ENCODE data around the gene ANKRD13D. TPM values are rescaled to one million over a fixed set of nuclear protein-coding genes. Genes with fewer than 3 reads are reported as not detected.

The ANKRD13D gene
- total and polyA plus RNA-seq, 2 experiments from 2014 or later, result 20.3 to 30.8 TPM

GRCh38 chr11:67347964-67348749 lies 59.1 kb downstream of the ANKRD13D start:
- no peaks in the 10 kb centered on the region for H3K9me3 Mint-ChIP-seq
- peaks cover 6% of the 10 kb centered on the region for H3K27me3 Mint-ChIP-seq (ENCODE audit: insufficient read depth, low read depth, poor library complexity)
- H3K4me1 Mint-ChIP-seq, result peaks cover 15% of the 10 kb centered on the region; the same call in 2 of the 3 replicates
- Histone ChIP-seq H3F3A (replicated peaks; ENCODE audit: low read depth) (0 out of 2 replicates have a peak, but pooled peaks cover 6% of the 10 kb centered on the region), H3K9me2 (ENCODE audit: insufficient read depth) (no peaks in the 10 kb centered on the region), H3K36me3 (ENCODE audit: insufficient read depth) (no peaks in the 10 kb centered on the region), H2AFZ (no peak overlapping the region), H3K4me2 (no peak overlapping the region), H3K4me3 (no peak overlapping the region), H3K79me2 (replicated peaks; ENCODE audit: insufficient read depth) (no peaks in the 10 kb centered on the region), H3K4me1 (ENCODE audit: insufficient read depth) (no peaks in the 10 kb centered on the region; the same call in 1 of the 2 replicates), H4K20me1 (replicated peaks; ENCODE audit: insufficient read depth) (no peaks in the 10 kb centered on the region; the same call in 1 of the 2 replicates), H3K27ac (ENCODE audit: low read depth) (no peak overlapping the region), H3K27me3 (ENCODE audit: insufficient read depth) (no peaks in the 10 kb centered on the region)
- no peak overlapping the region for H3K27ac Mint-ChIP-seq
- H3K36me3 Mint-ChIP-seq (ENCODE audit: low read depth), result no peaks in the 10 kb centered on the region
- no peak for TF ChIP-seq EZH2phosphoT487 (IDR thresholded peaks at IDR 0.05; ENCODE audit: unreplicated experiment)
- TF ChIP-seq CTCF (conservative IDR thresholded peaks at IDR 0.05; ENCODE audit: low read depth in 2 of 2), result no peak
- no peak for TF ChIP-seq CREB1 (CRISPR knock-in tag; IDR thresholded peaks at IDR 0.05; ENCODE audit: low read depth)
- no peak for TF ChIP-seq ZNF114 (CRISPR knock-in tag; IDR thresholded peaks at IDR 0.05)
- no peak for TF ChIP-seq REST (IDR thresholded peaks at IDR 0.05; ENCODE audit: unreplicated experiment)
- no peak overlapping the region for H3K4me3 Mint-ChIP-seq
- no peak for ATAC-seq
- no peak for DNase-seq (ENCODE audit: low spot score)

- H2AFZ ChIP-seq, result no peak overlapping the region
- H3K4me3 Mint-ChIP-seq, result no peak overlapping the region
- H3K27me3 Mint-ChIP-seq (ENCODE audit: insufficient read depth, low read depth, poor library complexity), result peaks cover 12% of the 10 kb centered on the region
- H3K4me1 ChIP-seq (ENCODE audit: insufficient read depth), result peaks cover 2% of the 10 kb centered on the region
- H3K79me2 ChIP-seq (replicated peaks; ENCODE audit: insufficient read depth), result no peaks in the 10 kb centered on the region
- 0 out of 2 replicates have a peak, but pooled peaks cover 11% of the 10 kb centered on the region for H3F3A ChIP-seq (replicated peaks; ENCODE audit: low read depth)
- H3K27ac Mint-ChIP-seq, result no peak overlapping the region
- H3K36me3 ChIP-seq (ENCODE audit: insufficient read depth), result no peaks in the 10 kb centered on the region
- no peaks in the 10 kb centered on the region; the same call in 2 of the 3 replicates for H3K9me3 Mint-ChIP-seq
- H3K4me3 ChIP-seq, result no peak overlapping the region
- no peak for ATAC-seq
- peaks cover 19% of the 10 kb centered on the region for H3K4me1 Mint-ChIP-seq
- no peak overlapping the region for H3K4me2 ChIP-seq
- H3K27me3 ChIP-seq (ENCODE audit: insufficient read depth), result no peaks in the 10 kb centered on the region
- H3K27ac ChIP-seq (ENCODE audit: low read depth), result no peak overlapping the region
- H3K36me3 Mint-ChIP-seq (ENCODE audit: low read depth), result no peaks in the 10 kb centered on the region
- no peaks in the 10 kb centered on the region for H3K9me2 ChIP-seq (ENCODE audit: insufficient read depth)
- DNase-seq (ENCODE audit: low spot score), result no peak
- no peaks in the 10 kb centered on the region; the same call in 1 of the 2 replicates for H4K20me1 ChIP-seq (replicated peaks; ENCODE audit: insufficient read depth)
- TF ChIP-seq EZH2 (IDR thresholded peaks at IDR 0.05; ENCODE audit: low read depth, unreplicated experiment), result no peak
- no peak for TF ChIP-seq ZNF331 (CRISPR knock-in tag; IDR thresholded peaks at IDR 0.05; ENCODE audit: low read depth)
- TF ChIP-seq CREB1 (CRISPR knock-in tag; IDR thresholded peaks at IDR 0.05; ENCODE audit: low read depth), result no peak
- TF ChIP-seq ETS1 (IDR thresholded peaks at IDR 0.05), result no peak
These were observed 59.9 kb downstream of the ANKRD13D start for GRCh38 chr11:67349036-67349435.
